HG03378 (cell line): ENCODE measurements around the gene RPN2.

Source experiments
- ATAC-seq: cut with Tn5 transposase; IDR thresholded peaks from one replicate; pipeline ENCODE4 v1.9.1; 2021; ENCODE audit warnings: mild to moderate bottlenecking, moderate library complexity; ENCODE audit not compliant: unreplicated experiment

RPN2 gene

DNA sequence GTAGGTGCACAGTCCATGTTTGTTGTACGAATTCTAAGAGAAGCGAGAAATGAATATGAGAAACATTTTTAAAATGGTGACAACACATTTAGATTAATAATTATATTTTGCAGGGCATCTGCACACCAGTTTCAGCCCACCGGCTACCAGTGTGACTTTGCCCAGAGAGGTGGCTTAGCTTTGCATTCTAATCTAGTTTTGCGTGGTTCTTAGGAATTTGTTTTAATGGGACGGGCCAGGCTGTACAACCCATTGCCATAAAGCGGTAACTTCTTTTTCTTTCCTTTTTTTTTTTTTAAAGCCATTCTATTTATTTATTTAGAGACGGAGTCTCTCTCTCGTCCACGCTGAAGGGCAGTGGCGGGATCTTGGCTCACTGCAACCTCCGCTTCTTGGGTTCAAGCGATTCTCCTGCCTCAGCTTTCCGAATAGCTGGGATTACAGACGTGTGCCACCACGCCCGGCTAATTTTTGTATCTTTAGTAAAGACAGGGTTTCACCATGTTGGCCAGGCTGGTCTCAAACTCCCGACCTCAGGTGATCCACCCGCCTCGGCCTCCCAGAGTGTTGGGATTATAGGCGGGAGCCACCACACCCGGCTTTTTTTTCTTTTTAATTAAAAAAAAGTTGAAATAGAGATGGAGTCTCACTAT lies 111.2 kb downstream of the RPN2 start:
- no peak for ATAC-seq
